HG03565 (cell line): ENCODE data around the gene DNAH2.

Experiments
- ATAC-seq: cut with Tn5 transposase; IDR thresholded peaks from one replicate; pipeline ENCODE4 v1.9.1; 2021; ENCODE audit warnings: mild to moderate bottlenecking, moderate library complexity; ENCODE audit not compliant: unreplicated experiment

The DNAH2 gene

GRCh38 chr17:7719661-7720060, 2.1 kb downstream of the DNAH2 start:
- ATAC-seq, result no peak

- no peak for ATAC-seq
Measured at GRCh38 chr17:7720125-7720524, 2.6 kb downstream of the DNAH2 start.

- ATAC-seq, result no peak
Measured at GRCh38 chr17:7721612-7722011, 4.1 kb downstream of the DNAH2 start.

GRCh38 chr17:7727886-7728285, 10.3 kb downstream of the DNAH2 start:
- ATAC-seq, result no peak

GRCh38 chr17:7729816-7730215, 12.3 kb downstream of the DNAH2 start:
- no peak for ATAC-seq

GRCh38 chr17:7732981-7733539, 15.5 kb downstream of the DNAH2 start:
- ATAC-seq, result no peak

GRCh38 chr17:7737601-7738000, 20.1 kb downstream of the DNAH2 start:
- ATAC-seq, result no peak

GRCh38 chr17:7739746-7740145, 22.2 kb downstream of the DNAH2 start:
- no peak for ATAC-seq

GRCh38 chr17:7740481-7741001, 23.0 kb downstream of the DNAH2 start:
- no peak for ATAC-seq

GRCh38 chr17:7742729-7743128, 25.2 kb downstream of the DNAH2 start:
- no peak for ATAC-seq

- ATAC-seq, result no peak
Measured at GRCh38 chr17:7744416-7744815, 26.9 kb downstream of the DNAH2 start.

GRCh38 chr17:7745748-7746470, 28.4 kb downstream of the DNAH2 start:
- ATAC-seq, result no peak

GRCh38 chr17:7747635-7748071, 30.1 kb downstream of the DNAH2 start:
- no peak for ATAC-seq

GRCh38 chr17:7748076-7748775, 30.7 kb downstream of the DNAH2 start:
- no peak for ATAC-seq

- ATAC-seq, result no peak
Measured at GRCh38 chr17:7750321-7750821, 32.8 kb downstream of the DNAH2 start.

- ATAC-seq, result no peak
Measured at GRCh38 chr17:7754656-7755055, 37.1 kb downstream of the DNAH2 start.

GRCh38 chr17:7755095-7755890, 37.7 kb downstream of the DNAH2 start:
- ATAC-seq, result no peak

- no peak for ATAC-seq
Measured at GRCh38 chr17:7756968-7757367, 39.4 kb downstream of the DNAH2 start.

- ATAC-seq, result no peak
Measured at GRCh38 chr17:7763919-7764318, 46.4 kb downstream of the DNAH2 start.

- ATAC-seq, result no peak
Measured at GRCh38 chr17:7767004-7767403, 49.5 kb downstream of the DNAH2 start.
